Activated B cell treated with CpG ODN at 0.5 μM for 24 hours (primary cell): ENCODE results near the gene PA2G4. TPM values are rescaled to one million over a fixed set of nuclear protein-coding genes. Genes with fewer than 3 reads are reported as not detected.
A peak's percentile ranks its signal among the peaks of the same experiment; 100 is the strongest.

ENCODE experiments used
- ATAC-seq: fragments of 200-7000 bp; cut with Tn5 transposase; one replicate; pipeline ENCODE4 v1.10.0; 2021; ENCODE audit warnings: low read depth, mild to moderate bottlenecking, moderate library complexity
- CTCF ChIA-PET: fragments of 350-600 bp; sonication (Branson Sonifier 250); formaldehyde crosslinking; loops from one replicate; lab custom pipeline; 2021; ENCODE audit warnings: antibody characterized with exemption; lab: Charles Lee
- POLR2A ChIA-PET: fragments of 350-600 bp; sonication (Branson Sonifier 250); formaldehyde crosslinking; loops from one replicate; lab custom pipeline; 2021; ENCODE audit warnings: antibody characterized with exemption; lab: Charles Lee
- DNase-seq: peaks from one replicate; pipeline ENCODE4 v3.0.0; 2022
- H3K27ac Mint-ChIP-seq: one replicate; pipeline ENCODE4 v1.8.0; 2020; ENCODE audit warnings: mixed read lengths
- H3K27me3 Mint-ChIP-seq: one replicate; pipeline ENCODE4 v1.8.0; 2021; ENCODE audit warnings: mixed read lengths
- H3K36me3 Mint-ChIP-seq: one replicate; pipeline ENCODE4 v1.8.0; 2021; ENCODE audit warnings: low read depth, mixed read lengths
- H3K4me1 Mint-ChIP-seq: one replicate; pipeline ENCODE4 v1.8.0; 2021; ENCODE audit warnings: mixed read lengths
- H3K4me3 Mint-ChIP-seq: one replicate; pipeline ENCODE4 v1.8.0; 2020; ENCODE audit warnings: mild to moderate bottlenecking, mixed read lengths
- H3K9me3 Mint-ChIP-seq: one replicate; pipeline ENCODE4 v1.8.0; 2020; ENCODE audit warnings: mixed read lengths
- intact Hi-C: fragments of 100-400 bp; cut with micrococcal nuclease; formaldehyde crosslinking; loops from one replicate; pipeline ENCODE4 v1.15.1; 2024
- total RNA-seq: library from RNA; stranded (reverse); gene quantifications from 2 replicates; pipeline ENCODE4 v1.2.3, GENCODE V29; 2022
- TF ChIP-seq, protein P1 (sequence below): fragments of 200-600 bp; IDR thresholded peaks from one replicate; pipeline ENCODE4 v1.8.0; 2022; ENCODE audit warnings: antibody characterized with exemption, mild to moderate bottlenecking

PA2G4 gene
- total RNA-seq, 1 donor from 2014 or later, result 137 TPM

DNA sequence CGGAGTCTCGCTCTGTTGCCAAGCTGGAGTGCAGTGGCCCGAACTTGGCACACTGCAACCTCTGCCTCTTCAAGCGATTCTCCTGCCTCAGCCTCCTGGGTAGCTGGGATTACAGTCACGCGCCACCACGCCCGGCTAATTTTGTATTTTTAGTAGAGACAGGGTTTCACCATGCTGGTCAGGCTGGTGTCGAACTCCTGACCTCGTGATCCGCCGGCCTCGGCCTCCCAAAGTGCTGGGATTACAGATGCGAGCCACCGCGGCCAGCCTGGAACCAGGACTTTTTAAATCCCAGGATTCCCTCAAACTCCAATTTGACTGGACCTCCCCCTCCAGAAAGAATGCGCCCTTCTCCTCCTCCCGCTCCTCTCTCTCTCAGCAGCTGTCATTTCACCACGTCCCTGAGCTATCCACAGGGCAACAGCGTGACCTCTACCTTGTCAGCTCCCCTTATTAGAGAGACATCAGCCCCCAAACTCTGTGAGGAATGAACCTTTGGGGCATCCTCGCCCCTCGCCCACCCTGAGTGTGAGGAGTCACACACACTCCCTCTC, 25.7 kb downstream of the PA2G4 start:
- Mint-ChIP-seq H3K36me3 (peaks cover 54% of the 10 kb centered on the region), H3K9me3 (no peaks in the 10 kb centered on the region), H3K4me1 (peaks cover 61% of the 10 kb centered on the region), H3K4me3 (peak overlapping the region; percentile 97), H3K27ac (peak overlapping the region; percentile 98), H3K27me3 (no peaks in the 10 kb centered on the region)
- CTCF ChIA-PET, result interaction anchor here (1.2 to 2.0 kb wide), 2 partner anchors 14 to 63 kb away, joined by 3 to 4 read pairs; no protein-coding TSS in a partner anchor
- TF ChIP-seq, protein P1, sequence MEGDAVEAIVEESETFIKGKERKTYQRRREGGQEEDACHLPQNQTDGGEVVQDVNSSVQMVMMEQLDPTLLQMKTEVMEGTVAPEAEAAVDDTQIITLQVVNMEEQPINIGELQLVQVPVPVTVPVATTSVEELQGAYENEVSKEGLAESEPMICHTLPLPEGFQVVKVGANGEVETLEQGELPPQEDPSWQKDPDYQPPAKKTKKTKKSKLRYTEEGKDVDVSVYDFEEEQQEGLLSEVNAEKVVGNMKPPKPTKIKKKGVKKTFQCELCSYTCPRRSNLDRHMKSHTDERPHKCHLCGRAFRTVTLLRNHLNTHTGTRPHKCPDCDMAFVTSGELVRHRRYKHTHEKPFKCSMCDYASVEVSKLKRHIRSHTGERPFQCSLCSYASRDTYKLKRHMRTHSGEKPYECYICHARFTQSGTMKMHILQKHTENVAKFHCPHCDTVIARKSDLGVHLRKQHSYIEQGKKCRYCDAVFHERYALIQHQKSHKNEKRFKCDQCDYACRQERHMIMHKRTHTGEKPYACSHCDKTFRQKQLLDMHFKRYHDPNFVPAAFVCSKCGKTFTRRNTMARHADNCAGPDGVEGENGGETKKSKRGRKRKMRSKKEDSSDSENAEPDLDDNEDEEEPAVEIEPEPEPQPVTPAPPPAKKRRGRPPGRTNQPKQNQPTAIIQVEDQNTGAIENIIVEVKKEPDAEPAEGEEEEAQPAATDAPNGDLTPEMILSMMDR, result no peak
- POLR2A ChIA-PET, result interaction anchor here (0.6 to 6.3 kb wide), 9 partner anchors 9 to 358 kb away, joined by 3 to 104 read pairs (median 6); partner anchors contain the start of genes GLS2, MYL6, MYL6B and RPL41
- ATAC-seq (no peak), DNase-seq (no peak)
- intact Hi-C loops, result loop anchor here (10.0 kb wide), 1 partner anchor 465 kb away; no protein-coding TSS in a partner anchor

DNA sequence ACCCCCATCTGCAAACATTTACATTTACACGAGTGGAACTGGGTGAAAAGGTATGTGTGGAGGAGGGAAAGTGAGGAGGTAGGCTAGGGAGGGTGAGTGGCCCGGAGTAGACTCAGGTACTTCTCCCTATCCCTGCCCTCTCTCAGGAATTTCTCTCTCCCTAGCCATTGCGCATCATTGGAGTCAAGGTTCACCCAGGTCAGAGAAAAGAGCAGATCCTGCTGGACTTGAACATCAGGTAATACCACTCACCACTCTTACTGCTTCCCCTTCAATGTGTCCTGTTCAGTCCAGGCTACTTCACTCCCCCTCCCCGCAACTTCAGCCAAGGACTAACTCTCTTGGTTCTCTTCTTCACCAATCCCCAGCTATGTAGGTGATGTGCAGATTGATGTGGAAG, 26.5 kb downstream of the PA2G4 start:
- peaks cover 55% of the 10 kb centered on the region for H3K4me1 Mint-ChIP-seq
- ATAC-seq (no peak), DNase-seq (no peak)
- H3K9me3 Mint-ChIP-seq, result no peaks in the 10 kb centered on the region
- TF ChIP-seq, protein P1, result no peak
- CTCF ChIA-PET, result interaction anchor here (2.0 kb wide), 1 partner anchor 62 kb away, joined by 4 read pairs; no protein-coding TSS in a partner anchor
- H3K4me3 Mint-ChIP-seq, result no peak overlapping the region
- no peaks in the 10 kb centered on the region for H3K27me3 Mint-ChIP-seq
- peaks cover 59% of the 10 kb centered on the region for H3K36me3 Mint-ChIP-seq
- intact Hi-C loops, result no loop called here
- POLR2A ChIA-PET, result interaction anchor here (1.3 to 5.8 kb wide), 3 partner anchors 18 to 27 kb away, joined by 3 to 80 read pairs (median 67); partner anchors contain the start of genes MYL6 and MYL6B
- peak overlapping the region; percentile 98 for H3K27ac Mint-ChIP-seq

DNA sequence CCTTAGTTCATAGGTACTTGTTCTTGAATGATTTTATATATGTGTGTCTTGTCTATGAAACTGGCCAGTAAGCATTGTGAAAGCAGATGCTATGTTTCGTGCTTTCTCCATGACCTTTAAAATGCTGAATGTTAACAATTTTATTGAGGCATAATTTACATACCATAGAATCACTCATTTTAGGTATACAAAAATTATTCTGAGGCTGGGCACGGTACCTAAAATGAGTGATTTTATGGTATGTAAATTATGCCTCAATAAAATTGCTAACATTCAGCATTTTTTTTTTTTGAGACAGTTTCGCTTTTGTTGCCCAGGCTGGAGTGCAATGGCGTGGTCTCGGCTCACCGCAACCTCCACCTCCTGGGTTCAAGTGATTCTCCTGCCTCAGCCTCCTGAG, 30.5 kb downstream of the PA2G4 start:
- Mint-ChIP-seq H3K36me3 (peaks cover 85% of the 10 kb centered on the region), H3K9me3 (no peaks in the 10 kb centered on the region), H3K27me3 (no peaks in the 10 kb centered on the region), H3K27ac (no peak overlapping the region), H3K4me3 (no peak overlapping the region), H3K4me1 (peaks cover 25% of the 10 kb centered on the region)
- TF ChIP-seq, protein P1, result no peak
- DNase-seq (no peak), ATAC-seq (no peak)
- ChIA-PET POLR2A (interaction anchor here (0.7 kb wide), 1 partner anchor 96 kb away, joined by 4 read pairs; no protein-coding TSS in a partner anchor), CTCF (no interaction called here)
- intact Hi-C loops, result no loop called here

DNA sequence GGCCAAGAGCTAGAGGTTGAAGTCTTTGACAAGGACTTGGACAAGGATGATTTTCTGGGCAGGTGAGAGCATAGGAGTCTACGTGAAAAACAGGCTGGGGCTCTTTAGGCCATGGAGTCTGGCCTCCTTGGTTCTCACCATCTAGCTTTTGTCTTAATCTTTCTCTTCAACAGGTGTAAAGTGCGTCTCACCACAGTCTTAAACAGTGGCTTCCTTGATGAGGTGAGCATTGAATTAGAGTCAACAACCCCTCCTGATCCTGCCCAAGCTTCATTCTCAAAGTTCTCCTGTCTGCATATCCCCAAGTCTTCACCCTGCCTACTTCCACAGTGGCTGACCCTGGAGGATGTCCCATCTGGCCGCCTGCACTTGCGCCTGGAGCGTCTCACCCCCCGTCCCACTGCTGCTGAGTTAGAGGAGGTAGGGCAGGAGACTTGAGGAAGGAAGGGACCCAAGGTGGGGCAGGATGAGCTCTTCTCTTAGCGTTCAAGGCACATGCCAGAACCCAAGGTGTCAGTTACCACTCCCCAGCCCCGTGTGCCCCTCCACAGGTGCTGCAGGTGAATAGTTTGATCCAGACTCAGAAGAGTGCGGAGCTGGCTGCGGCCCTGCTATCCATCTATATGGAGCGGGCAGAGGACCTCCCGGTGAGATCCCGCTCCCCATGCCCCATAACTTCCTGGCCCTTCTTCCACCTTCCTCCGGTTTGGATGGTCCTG, 33.7 kb downstream of the PA2G4 start:
- no peak overlapping the region for H3K4me3 Mint-ChIP-seq
- no peak for ATAC-seq
- ChIA-PET CTCF (interaction anchor here (1.3 kb wide), 1 partner anchor 10 kb away, joined by 4 read pairs; the partner anchor contains the start of gene ESYT1), POLR2A (interaction anchor here (0.6 to 2.6 kb wide), 3 partner anchors 10 to 1322 kb away, joined by 3 to 19 read pairs (median 7); partner anchors contain the start of genes ESYT1 and MYL6B)
- H3K9me3 Mint-ChIP-seq, result no peaks in the 10 kb centered on the region
- no peak for DNase-seq
- intact Hi-C loops, result no loop called here
- H3K27me3 Mint-ChIP-seq, result no peaks in the 10 kb centered on the region
- no peak overlapping the region for H3K27ac Mint-ChIP-seq
- H3K36me3 Mint-ChIP-seq, result peaks cover 85% of the 10 kb centered on the region
- TF ChIP-seq, protein P1, result no peak
- H3K4me1 Mint-ChIP-seq, result peaks cover 4% of the 10 kb centered on the region
